ENCODE measurements around the gene VCAN.
"Not testable (repeated sequence)": the region's sequence is repeated elsewhere in the genome, so short reads cannot be mapped to it uniquely, and the experiment has no call there.

Gene VCAN
- 0 to 6.9 (median 0.25) reads per million in 9 experiments for total RNA-seq

DNA sequence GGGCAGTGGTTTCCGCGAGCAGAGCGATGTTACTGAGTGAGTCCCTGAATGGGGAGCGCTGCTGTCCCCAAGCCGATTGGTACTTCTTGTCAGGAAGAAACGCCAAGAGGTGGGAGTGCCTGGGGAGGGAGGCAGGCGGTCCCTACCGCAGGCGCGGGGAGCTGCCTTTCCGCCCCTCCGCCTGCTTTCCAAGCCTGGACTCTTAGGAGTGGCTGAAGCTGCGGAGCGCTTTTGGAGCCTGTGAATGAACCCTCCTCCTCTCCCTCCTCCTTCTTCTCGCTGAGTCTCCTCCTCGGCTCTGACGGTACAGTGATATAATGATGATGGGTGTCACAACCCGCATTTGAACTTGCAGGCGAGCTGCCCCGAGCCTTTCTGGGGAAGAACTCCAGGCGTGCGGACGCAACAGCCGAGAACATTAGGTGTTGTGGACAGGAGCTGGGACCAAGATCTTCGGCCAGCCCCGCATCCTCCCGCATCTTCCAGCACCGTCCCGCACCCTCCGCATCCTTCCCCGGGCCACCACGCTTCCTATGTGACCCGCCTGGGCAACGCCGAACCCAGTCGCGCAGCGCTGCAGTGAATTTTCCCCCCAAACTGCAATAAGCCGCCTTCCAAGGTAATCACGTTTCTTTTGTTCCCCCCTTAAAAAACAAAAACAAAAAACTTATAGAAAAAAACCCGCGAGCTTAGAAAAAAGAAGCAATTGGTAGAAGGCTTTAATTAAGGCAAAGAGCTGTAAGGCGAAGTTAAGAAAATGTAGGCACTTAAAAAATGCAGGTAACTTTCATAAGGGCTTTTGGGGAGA is at the start of gene VCAN:
Gene VCAN (plus strand): TSS at position 340 of the 808 bp plus-strand sequence. CDS start 11,775 bp downstream, outside the sequence.
- Mint-ChIP-seq H3K9me3 (no peaks in the 10 kb centered on the region), H3K36me3 (ENCODE audit: insufficient read depth) (no peaks in the 10 kb centered on the region), H3K27me3 (peaks cover 57 to 82% of the 10 kb centered on the region in 2 donors), H3K4me1 (ENCODE audit: low read depth in 2 of 2) (peaks cover 17 to 19% of the 10 kb centered on the region in 2 donors), H3K27ac (no peak within 1 kb of the TSS), H3K4me3 (peak within 1 kb of the TSS; percentile 41 to 87)
- ATAC-seq (replicated peaks): no peak
- no peak for DNase-seq

DNA sequence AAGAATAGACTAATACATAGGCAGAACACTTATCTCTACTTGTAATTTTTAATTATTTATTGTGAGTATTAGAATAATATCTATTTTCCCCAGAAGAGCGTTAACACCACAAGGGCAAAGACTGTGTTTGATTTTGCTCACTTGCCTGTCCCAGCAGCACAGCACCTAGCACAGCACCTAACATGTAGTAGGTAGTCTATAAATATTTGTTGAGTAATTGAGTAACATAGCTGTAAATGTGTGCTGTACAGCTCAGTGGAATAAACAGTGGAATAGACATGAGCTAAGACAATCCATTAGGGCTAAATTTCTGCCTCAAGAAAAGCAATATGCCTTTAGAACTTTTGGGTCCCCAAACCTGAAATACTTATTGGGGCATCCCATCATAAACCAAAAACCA is 49.3 kb upstream of the VCAN start:
- no peak for DNase-seq
- Mint-ChIP-seq H3K4me1 (ENCODE audit: low read depth in 2 of 2) (no peaks in the 10 kb centered on the region), H3K4me3 (no peak overlapping the region), H3K27me3 (peaks cover 0 to 16% of the 10 kb centered on the region in 2 donors), H3K27ac (no peak overlapping the region), H3K9me3 (peaks cover 0 to 6% of the 10 kb centered on the region in 2 donors), H3K36me3 (ENCODE audit: insufficient read depth) (peaks cover 2% of the 10 kb centered on the region)
- ATAC-seq (replicated peaks): no peak

DNA sequence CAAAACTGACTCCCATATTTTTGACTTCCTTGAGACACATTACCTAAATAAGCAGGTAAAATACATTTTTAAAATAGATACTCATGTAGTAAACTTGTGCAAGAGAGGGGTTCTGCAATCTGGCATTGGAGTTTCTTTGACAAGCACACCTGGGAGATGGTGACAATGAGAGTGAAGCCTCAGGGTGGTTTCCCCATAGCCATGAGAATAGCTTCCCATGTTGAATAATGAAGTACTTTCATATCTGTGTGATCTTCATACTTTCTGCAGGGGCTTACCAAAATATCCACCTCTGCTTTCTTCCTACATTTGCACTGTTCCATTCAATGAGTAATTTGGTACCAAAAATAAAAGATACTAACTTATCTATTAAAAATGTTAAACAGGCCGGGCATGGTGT is 44.7 kb upstream of the VCAN start:
- H3K27me3 Mint-ChIP-seq: peaks cover 0 to 2% of the 10 kb centered on the region in 2 donors
- DNase-seq: no peak
- H3K36me3 Mint-ChIP-seq (ENCODE audit: insufficient read depth): peaks cover 3% of the 10 kb centered on the region
- no peaks in the 10 kb centered on the region for H3K4me1 Mint-ChIP-seq (ENCODE audit: low read depth in 2 of 2)
- H3K4me3 Mint-ChIP-seq: no peak overlapping the region
- peaks cover 0 to 2% of the 10 kb centered on the region in 2 donors for H3K9me3 Mint-ChIP-seq
- ATAC-seq (replicated peaks): no peak
- no peak overlapping the region for H3K27ac Mint-ChIP-seq

DNA sequence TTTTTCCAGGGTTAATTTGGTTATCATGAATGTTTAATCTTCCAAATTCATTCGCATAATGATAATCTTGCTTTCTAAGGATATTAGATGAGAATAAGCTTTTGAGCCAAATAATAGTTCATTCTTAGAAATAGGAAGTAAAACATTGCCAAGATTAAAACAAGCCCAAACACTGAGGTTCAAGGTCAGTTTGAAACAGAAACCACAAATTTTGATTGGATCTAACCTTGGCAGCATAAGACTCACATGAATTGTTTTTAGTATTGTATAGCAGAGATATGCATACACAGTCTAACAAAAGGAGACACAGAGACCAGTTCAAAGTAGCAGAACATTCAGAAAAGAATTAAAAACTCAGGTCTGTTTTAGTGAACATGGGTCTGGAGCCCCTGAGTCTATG is 43.4 kb upstream of the VCAN start:
- no peak overlapping the region for H3K27ac Mint-ChIP-seq
- H3K4me3 Mint-ChIP-seq: no peak overlapping the region
- DNase-seq: no peak
- H3K9me3 Mint-ChIP-seq: no peaks in the 10 kb centered on the region
- no peaks in the 10 kb centered on the region for H3K27me3 Mint-ChIP-seq
- no peak for ATAC-seq (replicated peaks)
- peaks cover 3% of the 10 kb centered on the region for H3K36me3 Mint-ChIP-seq (ENCODE audit: insufficient read depth)
- H3K4me1 Mint-ChIP-seq (ENCODE audit: low read depth in 2 of 2): no peaks in the 10 kb centered on the region

DNA sequence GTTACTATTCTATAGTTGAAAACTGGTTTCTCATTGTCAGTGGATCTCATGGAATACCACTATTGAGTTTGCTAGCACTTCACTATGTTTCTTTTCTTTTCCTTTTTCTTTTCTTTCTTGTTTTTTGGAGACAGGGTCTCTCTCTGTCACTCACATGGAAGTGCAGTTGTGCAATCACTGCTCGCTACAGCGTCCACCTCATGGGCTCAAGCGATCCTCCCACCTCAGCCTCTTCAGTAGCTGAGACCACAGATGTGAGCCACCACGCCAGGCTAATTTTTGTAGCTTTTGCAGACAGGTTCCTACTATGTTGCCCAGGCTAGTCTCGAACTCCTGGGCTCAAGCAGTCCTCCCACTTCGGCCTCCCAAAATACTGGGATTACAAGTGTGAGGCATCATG is 42.7 kb upstream of the VCAN start:
- no peak for DNase-seq
- Mint-ChIP-seq H3K9me3 (no peaks in the 10 kb centered on the region), H3K4me1 (ENCODE audit: low read depth in 2 of 2) (no peaks in the 10 kb centered on the region), H3K27ac (no peak overlapping the region), H3K36me3 (ENCODE audit: insufficient read depth) (peaks cover 3% of the 10 kb centered on the region), H3K4me3 (no peak overlapping the region), H3K27me3 (no peaks in the 10 kb centered on the region)
- no peak for ATAC-seq (replicated peaks)

DNA sequence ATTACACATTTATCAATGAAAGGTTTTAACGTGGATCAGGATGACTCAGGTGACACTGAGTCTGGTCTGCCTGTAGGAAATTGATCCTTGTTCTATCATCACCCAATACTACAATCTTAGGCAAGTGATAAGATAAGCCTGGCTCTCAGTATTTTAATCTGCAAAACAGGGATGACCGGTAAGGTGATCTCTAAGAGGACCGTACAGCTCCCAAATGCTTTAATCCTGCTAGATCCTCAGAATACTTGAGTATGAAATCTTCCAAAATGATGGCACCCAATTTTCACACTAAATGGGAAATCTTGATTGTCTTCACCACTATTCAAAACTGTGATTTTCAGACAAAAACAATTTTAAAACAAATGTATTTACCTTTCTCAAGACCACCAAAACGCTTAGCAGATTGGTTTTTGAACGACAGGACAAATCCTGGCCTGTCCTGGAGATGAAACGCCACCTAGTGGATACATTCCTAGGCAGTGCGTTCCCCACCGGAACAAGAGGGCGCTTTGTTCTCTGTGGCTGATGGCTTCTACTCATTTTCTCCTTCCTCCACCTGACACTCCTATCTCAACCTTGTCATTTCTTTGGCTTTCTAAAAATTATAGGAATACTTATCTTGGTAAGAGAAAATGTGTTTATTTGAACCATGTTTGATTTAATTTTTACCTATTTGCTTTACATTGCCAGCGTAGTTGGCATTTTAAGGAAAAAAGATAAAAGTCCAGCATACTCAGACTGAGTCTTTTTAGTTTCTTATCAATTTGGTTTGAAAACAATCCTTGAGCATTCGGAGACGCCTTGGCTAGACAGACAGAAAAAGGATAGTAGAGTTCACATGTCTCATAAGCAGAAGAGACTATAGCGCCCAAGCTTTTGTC is 41.2 kb upstream of the VCAN start:
- Mint-ChIP-seq H3K27ac (no peak overlapping the region), H3K4me3 (no peak overlapping the region), H3K9me3 (no peaks in the 10 kb centered on the region), H3K4me1 (ENCODE audit: low read depth in 2 of 2) (no peaks in the 10 kb centered on the region), H3K27me3 (no peaks in the 10 kb centered on the region), H3K36me3 (ENCODE audit: insufficient read depth) (peaks cover 3% of the 10 kb centered on the region)
- ATAC-seq (replicated peaks) (peak; percentile 63), DNase-seq (peak; percentile 11 to 24 (median 14))

DNA sequence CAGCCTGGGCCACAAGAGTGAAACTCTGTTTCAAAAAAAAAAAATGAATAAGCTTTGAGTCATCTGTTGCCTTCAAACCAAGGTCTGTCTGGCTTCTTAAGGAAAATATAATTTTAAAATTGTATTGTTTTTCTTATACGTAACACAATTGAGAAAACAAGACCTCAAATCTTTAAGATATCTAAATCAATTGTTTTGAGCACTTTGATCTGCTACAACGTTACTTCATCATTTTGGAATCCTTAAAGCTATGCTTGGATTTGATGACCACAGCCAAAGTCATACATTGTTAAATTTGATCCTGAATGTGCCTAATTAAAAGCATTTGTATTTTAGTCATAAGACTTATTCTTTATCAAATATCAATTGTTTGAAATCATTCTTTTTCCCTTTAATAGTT is 37.7 kb upstream of the VCAN start:
- Mint-ChIP-seq H3K27me3 (no peaks in the 10 kb centered on the region), H3K27ac (no peak overlapping the region), H3K9me3 (no peaks in the 10 kb centered on the region), H3K4me3 (no peak overlapping the region), H3K4me1 (ENCODE audit: low read depth in 2 of 2) (no peaks in the 10 kb centered on the region), H3K36me3 (ENCODE audit: insufficient read depth) (no peaks in the 10 kb centered on the region)
- ATAC-seq (replicated peaks) (no peak), DNase-seq (no peak)

DNA sequence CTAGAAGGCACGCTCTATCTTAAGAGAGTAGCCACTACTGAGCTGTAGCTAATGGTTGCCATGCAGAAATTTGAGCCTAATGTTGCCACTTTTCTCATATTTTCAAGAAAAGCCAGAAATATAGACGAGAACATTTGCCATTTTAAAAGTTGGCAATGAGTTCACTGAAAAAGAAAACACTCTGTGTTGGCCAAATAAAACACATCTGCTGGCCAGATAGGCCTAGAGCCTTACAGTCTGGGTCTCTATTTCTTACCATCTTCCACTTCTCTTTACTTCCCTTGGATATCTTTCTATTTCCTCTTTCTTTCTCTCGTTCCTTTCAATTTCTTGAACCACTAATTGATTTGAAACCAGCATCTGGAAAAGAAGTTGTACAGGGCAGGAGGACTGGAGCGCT is 36.6 kb upstream of the VCAN start:
- DNase-seq: no peak
- no peaks in the 10 kb centered on the region for H3K4me1 Mint-ChIP-seq (ENCODE audit: low read depth in 2 of 2)
- H3K4me3 Mint-ChIP-seq: no peak overlapping the region
- H3K9me3 Mint-ChIP-seq: no peaks in the 10 kb centered on the region
- H3K36me3 Mint-ChIP-seq (ENCODE audit: insufficient read depth): no peaks in the 10 kb centered on the region
- no peak for ATAC-seq (replicated peaks)
- no peak overlapping the region for H3K27ac Mint-ChIP-seq
- no peaks in the 10 kb centered on the region for H3K27me3 Mint-ChIP-seq

DNA sequence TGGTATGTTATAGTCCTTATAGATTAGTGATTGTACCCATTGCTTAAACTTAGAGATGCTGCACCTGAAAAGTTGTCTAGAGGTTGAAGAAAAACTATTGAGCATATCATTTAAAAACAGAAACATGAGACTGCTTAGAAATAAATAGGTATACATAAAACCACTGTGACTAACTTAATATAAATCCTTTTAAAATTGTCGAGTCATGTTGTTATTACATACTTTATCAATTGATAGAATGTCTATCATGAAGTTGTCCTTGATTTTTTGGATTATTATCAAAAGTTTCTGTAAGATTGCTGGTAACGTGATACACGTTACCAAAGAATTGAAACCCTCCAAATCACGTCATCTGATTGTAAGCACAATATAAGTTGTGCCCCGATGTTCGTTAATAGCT is 35.3 kb upstream of the VCAN start:
- DNase-seq (no peak), ATAC-seq (replicated peaks) (no peak)
- Mint-ChIP-seq H3K4me1 (ENCODE audit: low read depth in 2 of 2) (no peaks in the 10 kb centered on the region), H3K4me3 (no peak overlapping the region), H3K36me3 (ENCODE audit: insufficient read depth) (no peaks in the 10 kb centered on the region), H3K9me3 (no peaks in the 10 kb centered on the region), H3K27ac (no peak overlapping the region), H3K27me3 (no peaks in the 10 kb centered on the region)

DNA sequence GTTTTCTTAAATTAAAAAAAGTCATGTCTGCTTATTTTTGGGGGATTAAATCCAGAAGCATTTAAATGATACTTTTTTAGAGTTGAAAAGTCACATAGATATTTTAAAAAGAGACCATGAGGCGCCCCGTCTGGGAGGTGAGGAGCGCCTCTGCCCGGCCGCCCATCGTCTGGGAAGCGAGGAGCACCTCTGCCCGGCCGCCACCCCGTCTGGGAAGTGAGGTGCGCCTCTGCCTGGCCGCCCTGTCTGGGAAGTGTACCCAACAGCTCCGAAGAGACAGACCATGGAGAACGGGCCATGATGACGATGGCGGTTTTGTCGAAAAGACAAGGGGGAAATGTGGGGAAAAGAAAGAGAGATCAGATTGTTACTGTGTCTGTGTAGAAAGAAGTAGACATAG is 33.8 kb upstream of the VCAN start:
- not testable (repeated sequence) for H3K9me3 Mint-ChIP-seq; H3K36me3 Mint-ChIP-seq (ENCODE audit: insufficient read depth); H3K4me1 Mint-ChIP-seq (ENCODE audit: low read depth in 2 of 2)

DNA sequence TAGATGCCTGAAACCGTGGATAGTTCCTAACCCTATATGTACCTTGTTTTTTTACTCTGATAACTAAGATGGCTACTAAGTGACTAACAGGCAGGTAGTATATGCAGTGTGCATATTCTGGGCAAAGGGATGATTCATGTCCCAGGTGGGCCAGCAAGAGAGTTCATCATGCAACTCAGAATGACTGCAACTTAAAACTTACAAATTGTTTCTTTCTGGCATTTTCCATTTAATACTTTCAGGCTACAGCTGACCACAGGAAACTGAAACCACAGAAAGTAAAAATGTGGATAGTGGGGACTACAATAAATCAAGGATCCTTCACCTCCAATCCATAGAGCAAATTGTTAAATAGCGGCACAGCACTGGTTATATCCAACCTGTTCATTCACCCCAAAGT is 30.7 kb upstream of the VCAN start:
- no peak for ATAC-seq (replicated peaks)
- Mint-ChIP-seq H3K36me3 (ENCODE audit: insufficient read depth) (no peaks in the 10 kb centered on the region), H3K4me1 (ENCODE audit: low read depth in 2 of 2) (no peaks in the 10 kb centered on the region), H3K4me3 (no peak overlapping the region), H3K27ac (no peak overlapping the region), H3K9me3 (no peaks in the 10 kb centered on the region), H3K27me3 (no peaks in the 10 kb centered on the region)
- no peak for DNase-seq

More for the DNA sequence above, 33.8 kb upstream of the VCAN start:
- H3K27ac Mint-ChIP-seq; H3K4me3 Mint-ChIP-seq; H3K27me3 Mint-ChIP-seq; ATAC-seq (replicated peaks); DNase-seq: not testable (repeated sequence)

DNA sequence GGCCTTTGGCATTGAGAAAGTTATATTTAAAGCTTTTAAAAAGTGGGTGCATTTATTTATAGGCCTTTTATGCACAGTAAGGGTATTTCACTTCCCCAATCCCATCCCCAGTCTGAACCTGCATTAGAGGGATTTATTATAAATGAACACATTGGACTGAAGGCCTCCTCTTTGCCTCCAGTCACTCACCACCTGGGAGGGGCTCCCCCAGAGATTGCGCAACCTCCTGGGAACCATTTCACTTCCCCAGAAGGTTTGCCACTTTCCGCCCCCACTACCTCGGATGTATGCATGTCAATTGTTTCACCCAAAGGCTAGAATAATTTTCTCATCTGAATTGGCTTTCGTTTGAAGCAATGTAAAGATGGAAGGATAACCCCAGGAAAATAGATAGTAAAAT is 29.8 kb upstream of the VCAN start:
- no peaks in the 10 kb centered on the region for H3K9me3 Mint-ChIP-seq
- H3K4me1 Mint-ChIP-seq (ENCODE audit: low read depth in 2 of 2): no peaks in the 10 kb centered on the region
- no peak for ATAC-seq (replicated peaks)
- no peaks in the 10 kb centered on the region for H3K36me3 Mint-ChIP-seq (ENCODE audit: insufficient read depth)
- H3K27me3 Mint-ChIP-seq: no peaks in the 10 kb centered on the region
- no peak overlapping the region for H3K4me3 Mint-ChIP-seq
- H3K27ac Mint-ChIP-seq: no peak overlapping the region
- DNase-seq: no peak

DNA sequence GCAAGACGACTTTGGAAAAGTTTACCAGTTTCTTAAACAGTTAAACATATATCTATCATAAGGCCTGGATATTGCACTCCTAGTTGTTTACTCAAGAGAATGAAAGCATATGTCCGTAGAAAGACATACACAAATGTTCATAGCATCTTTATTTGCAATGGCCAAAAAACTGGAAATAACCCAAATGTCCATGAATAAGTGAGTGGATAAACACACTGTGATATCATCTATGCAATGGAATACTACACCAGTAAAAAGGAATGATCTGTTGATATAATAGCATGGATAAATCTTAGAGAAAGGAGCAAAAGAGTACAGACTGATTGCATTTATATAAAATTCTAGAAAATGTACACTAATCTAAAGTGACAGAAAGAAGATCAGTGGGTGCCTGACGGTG is 28.0 kb upstream of the VCAN start:
- Mint-ChIP-seq H3K36me3 (ENCODE audit: insufficient read depth) (no peaks in the 10 kb centered on the region), H3K27me3 (no peaks in the 10 kb centered on the region), H3K4me1 (ENCODE audit: low read depth in 2 of 2) (no peaks in the 10 kb centered on the region), H3K4me3 (no peak overlapping the region), H3K27ac (no peak overlapping the region), H3K9me3 (no peaks in the 10 kb centered on the region)
- no peak for DNase-seq
- ATAC-seq (replicated peaks): no peak

DNA sequence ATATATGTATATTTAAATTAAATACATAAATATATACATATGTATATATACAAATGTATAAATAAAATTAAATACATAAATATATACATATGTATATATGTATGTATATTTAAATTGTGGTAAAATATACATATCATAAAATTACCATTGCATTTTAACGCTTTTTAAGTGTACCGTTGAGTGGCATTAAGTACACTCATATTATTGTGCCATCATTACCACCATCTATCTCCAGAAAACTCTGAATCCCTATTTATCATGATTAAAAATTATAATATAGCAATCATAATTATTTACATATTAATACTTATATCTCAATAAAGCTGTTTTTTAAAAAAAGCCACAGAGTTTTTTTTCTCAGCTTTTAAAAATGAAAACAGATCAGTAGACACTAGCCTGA is 27.1 kb upstream of the VCAN start:
- no peaks in the 10 kb centered on the region for H3K4me1 Mint-ChIP-seq (ENCODE audit: low read depth in 2 of 2)
- no peaks in the 10 kb centered on the region for H3K27me3 Mint-ChIP-seq
- H3K27ac Mint-ChIP-seq: no peak overlapping the region
- H3K4me3 Mint-ChIP-seq: no peak overlapping the region
- no peaks in the 10 kb centered on the region for H3K9me3 Mint-ChIP-seq
- DNase-seq (no peak), ATAC-seq (replicated peaks) (no peak)
- no peaks in the 10 kb centered on the region for H3K36me3 Mint-ChIP-seq (ENCODE audit: insufficient read depth)
